ENCODE measurements around the gene PTPRM. TPM values are rescaled to one million over a fixed set of nuclear protein-coding genes. Genes with fewer than 3 reads are reported as not detected.

The PTPRM gene
- total RNA-seq, 2 experiments from 2014 or later: 2.1 to 3.0 TPM

GRCh38 chr18:8413751-8414150 lies 846.6 kb downstream of the PTPRM start:
- Mint-ChIP-seq H3K4me3 (no peak overlapping the region), H3K9me3 (peaks cover 13% of the 10 kb centered on the region), H3K27me3 (no peaks in the 10 kb centered on the region), H3K36me3 (ENCODE audit: low read depth) (no peaks in the 10 kb centered on the region), H3K27ac (no peak overlapping the region), H3K4me1 (ENCODE audit: low read depth) (no peaks in the 10 kb centered on the region)
- no peak for DNase-seq
- ATAC-seq: no peak
- POLR2A ChIA-PET: no interaction called here
- intact Hi-C loops (cut with micrococcal nuclease): no loop called here
- CTCF ChIA-PET: no interaction called here
- no peak for TF ChIP-seq CTCF (IDR thresholded peaks at IDR 0.05)

- no peak for ATAC-seq
- Mint-ChIP-seq H3K4me3 (no peak overlapping the region), H3K4me1 (ENCODE audit: low read depth) (no peaks in the 10 kb centered on the region), H3K36me3 (ENCODE audit: low read depth) (no peaks in the 10 kb centered on the region), H3K9me3 (peaks cover 5% of the 10 kb centered on the region), H3K27me3 (no peaks in the 10 kb centered on the region), H3K27ac (no peak overlapping the region)
- ChIA-PET POLR2A (no interaction called here), CTCF (no interaction called here)
- no peak for TF ChIP-seq CTCF (IDR thresholded peaks at IDR 0.05)
- no peak for DNase-seq
- intact Hi-C loops (cut with micrococcal nuclease): no loop called here
These were observed 849.3 kb downstream of the PTPRM start for GRCh38 chr18:8416212-8417019.

- CTCF ChIA-PET: no interaction called here
- TF ChIP-seq CTCF (IDR thresholded peaks at IDR 0.05): no peak
- Mint-ChIP-seq H3K4me1 (ENCODE audit: low read depth) (no peaks in the 10 kb centered on the region), H3K27ac (no peak overlapping the region), H3K9me3 (peaks cover 2% of the 10 kb centered on the region), H3K27me3 (no peaks in the 10 kb centered on the region), H3K36me3 (ENCODE audit: low read depth) (no peaks in the 10 kb centered on the region), H3K4me3 (no peak overlapping the region)
- no peak for DNase-seq
- POLR2A ChIA-PET: no interaction called here
- ATAC-seq: no peak
- intact Hi-C loops (cut with micrococcal nuclease): no loop called here
These were observed 855.3 kb downstream of the PTPRM start for GRCh38 chr18:8422391-8422790.

- H3K4me1 Mint-ChIP-seq (ENCODE audit: low read depth): no peaks in the 10 kb centered on the region
- ChIA-PET CTCF (no interaction called here), POLR2A (no interaction called here)
- ATAC-seq (no peak), DNase-seq (no peak)
- H3K27me3 Mint-ChIP-seq: no peaks in the 10 kb centered on the region
- H3K36me3 Mint-ChIP-seq (ENCODE audit: low read depth): no peaks in the 10 kb centered on the region
- peaks cover 2% of the 10 kb centered on the region for H3K9me3 Mint-ChIP-seq
- TF ChIP-seq CTCF (IDR thresholded peaks at IDR 0.05): no peak
- intact Hi-C loops (cut with micrococcal nuclease): no loop called here
- no peak overlapping the region for H3K27ac Mint-ChIP-seq
- no peak overlapping the region for H3K4me3 Mint-ChIP-seq
These were observed 856.0 kb downstream of the PTPRM start for GRCh38 chr18:8423051-8423557.

- Mint-ChIP-seq H3K4me3 (no peak overlapping the region), H3K36me3 (ENCODE audit: low read depth) (no peaks in the 10 kb centered on the region), H3K9me3 (peaks cover 2% of the 10 kb centered on the region), H3K27me3 (no peaks in the 10 kb centered on the region), H3K27ac (no peak overlapping the region), H3K4me1 (ENCODE audit: low read depth) (no peaks in the 10 kb centered on the region)
- intact Hi-C loops (cut with micrococcal nuclease): no loop called here
- TF ChIP-seq CTCF (IDR thresholded peaks at IDR 0.05): no peak
- ChIA-PET CTCF (no interaction called here), POLR2A (no interaction called here)
- ATAC-seq: no peak
- no peak for DNase-seq
These were observed 857.4 kb downstream of the PTPRM start for GRCh38 chr18:8424481-8424880.

Measured in activated CD8-positive, alpha-beta T cell treated with anti-CD3 and anti-CD28 coated beads for 36 hours (primary cell).